CD4-positive, CD25-positive, alpha-beta regulatory T cell (primary cell): ENCODE results near the gene NXPH4. TPM values are rescaled to one million over a fixed set of nuclear protein-coding genes. Genes with fewer than 3 reads are reported as not detected.

ENCODE experiments used
- ATAC-seq, 2 donors: fragments of 150-1000 bp; cut with Tn5 transposase; one replicate each; pipeline ENCODE4 v1.10.0; 2021; ENCODE audit warnings: low read depth in 2 of 2, moderate number of reproducible peaks in 2 of 2, moderate library complexity in 1 of 2
- DNase-seq, 3 donors: peaks; one replicate each; pipeline versions ENCODE4 v3.0.0 to v3.0.0-alpha.2; 2012 to 2022; ENCODE audit warnings: mixed read lengths in 1 of 3
- H3K27ac ChIP-seq: one replicate; pipeline ENCODE4 v1.7.0; 2013; ENCODE audit warnings: mild to moderate bottlenecking, low read length; ENCODE audit not compliant: insufficient read depth, poor library complexity, severe bottlenecking
- H3K27me3 ChIP-seq: one replicate; pipeline ENCODE4 v1.7.0; 2013; ENCODE audit warnings: low read length; ENCODE audit not compliant: control insufficient read depth, insufficient read depth
- H3K36me3 ChIP-seq: one replicate; pipeline ENCODE4 v1.7.0; 2013; ENCODE audit warnings: mild to moderate bottlenecking, low read length, moderate library complexity; ENCODE audit not compliant: control insufficient read depth, insufficient read depth
- H3K4me1 ChIP-seq: 2 replicates; pipeline ENCODE4 v1.7.0; 2013; ENCODE audit warnings: mild to moderate bottlenecking, low read length; ENCODE audit not compliant: insufficient read depth, control insufficient read depth, poor library complexity, severe bottlenecking
- H3K4me3 ChIP-seq: one replicate; pipeline ENCODE4 v1.7.0; 2013; ENCODE audit warnings: low read depth, mild to moderate bottlenecking, low read length, moderate library complexity
- H3K9me3 ChIP-seq, 2 experiments: 1 replicate in 1 of 2; 2 replicates in 1 of 2; pipeline ENCODE4 v1.7.0; 2013; ENCODE audit warnings: low read length in 2 of 2, mild to moderate bottlenecking in 1 of 2, moderate library complexity in 1 of 2; ENCODE audit not compliant: control insufficient read depth in 2 of 2
- H3K27ac Mint-ChIP-seq, 3 donors: one replicate each; pipeline ENCODE4 v1.8.0; 2020 to 2022; ENCODE audit warnings: mild to moderate bottlenecking in 3 of 3, mixed read lengths in 3 of 3, moderate library complexity in 2 of 3
- H3K27me3 Mint-ChIP-seq: one replicate; pipeline ENCODE4 v1.8.0; 2022; ENCODE audit warnings: mild to moderate bottlenecking, mixed read lengths
- H3K36me3 Mint-ChIP-seq: one replicate; pipeline ENCODE4 v1.8.0; 2020; ENCODE audit warnings: mixed read lengths
- H3K4me1 Mint-ChIP-seq, 4 donors: one replicate each; pipeline ENCODE4 v1.8.0; 2020 to 2022; ENCODE audit warnings: mixed read lengths in 4 of 4, mild to moderate bottlenecking in 1 of 4
- H3K4me3 Mint-ChIP-seq, 4 donors: one replicate each; pipeline ENCODE4 v1.8.0; 2020 to 2022; ENCODE audit warnings: mild to moderate bottlenecking in 4 of 4, mixed read lengths in 4 of 4, moderate library complexity in 3 of 4
- H3K9me3 Mint-ChIP-seq, 7 donors: one replicate each; pipeline ENCODE4 v1.8.0; 2020 to 2022; ENCODE audit warnings: mixed read lengths in 7 of 7, mild to moderate bottlenecking in 3 of 7, moderate library complexity in 2 of 7
- polyA plus RNA-seq, 4 donors: library from polyadenylated mRNA; unstranded; fragments of 300-500 nt; fragmentation: Illumina TruSeq; gene quantifications; one replicate each; pipeline ENCODE4 v1.2.3, GENCODE V29; 2021
- total RNA-seq: library from RNA; stranded (reverse); gene quantifications from one replicate; pipeline ENCODE4 v1.2.3, GENCODE V29; 2022

NXPH4 gene
- total and polyA plus RNA-seq, 5 donors from 2014 or later: 0.09 to 0.49 (median 0.29) TPM; not detected in 1

DNA sequence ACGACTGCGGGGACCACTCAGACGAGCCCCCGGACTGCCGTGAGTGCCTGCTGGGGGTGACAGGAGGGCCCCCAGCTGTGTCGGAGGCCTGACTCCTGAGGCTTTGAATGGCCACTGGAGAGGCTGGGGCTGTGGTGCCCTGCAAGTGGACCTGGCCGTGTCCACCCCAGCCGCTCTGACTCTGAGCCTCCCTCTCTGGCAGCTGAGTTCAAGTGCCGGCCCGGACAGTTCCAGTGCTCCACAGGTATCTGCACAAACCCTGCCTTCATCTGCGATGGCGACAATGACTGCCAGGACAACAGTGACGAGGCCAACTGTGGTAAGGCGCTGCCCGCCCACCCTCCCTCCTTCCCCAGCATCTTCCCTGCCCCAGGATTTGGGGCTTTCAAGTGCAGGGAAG lies 16.1 kb upstream of the NXPH4 start:
- Histone ChIP-seq H3K4me3 (no peak overlapping the region), H3K27me3 (no peaks in the 10 kb centered on the region), H3K36me3 (no peaks in the 10 kb centered on the region), H3K27ac (no peak overlapping the region), H3K4me1 (no peaks in the 10 kb centered on the region), H3K9me3 (no peaks in the 10 kb centered on the region)
- Mint-ChIP-seq H3K4me3 (no peak overlapping the region), H3K4me1 (no peaks in the 10 kb centered on the region), H3K27ac (no peak overlapping the region), H3K9me3 (no peaks in the 10 kb centered on the region), H3K36me3 (no peaks in the 10 kb centered on the region), H3K27me3 (no peaks in the 10 kb centered on the region)
- DNase-seq (no peak), ATAC-seq (no peak)

- H3K4me1 ChIP-seq: no peaks in the 10 kb centered on the region
- no peaks in the 10 kb centered on the region for H3K36me3 Mint-ChIP-seq
- H3K27me3 ChIP-seq: no peaks in the 10 kb centered on the region
- H3K4me3 Mint-ChIP-seq: no peak overlapping the region
- H3K9me3 ChIP-seq: no peaks in the 10 kb centered on the region
- no peaks in the 10 kb centered on the region for H3K36me3 ChIP-seq
- H3K9me3 Mint-ChIP-seq: no peaks in the 10 kb centered on the region
- no peak overlapping the region for H3K27ac ChIP-seq
- no peaks in the 10 kb centered on the region for H3K4me1 Mint-ChIP-seq
- no peak overlapping the region for H3K4me3 ChIP-seq
- ATAC-seq (no peak), DNase-seq (no peak)
- no peak overlapping the region for H3K27ac Mint-ChIP-seq
- no peaks in the 10 kb centered on the region for H3K27me3 Mint-ChIP-seq
Observed at GRCh38 chr12:57201219-57201618, 15.4 kb upstream of the NXPH4 start.

GRCh38 chr12:57201631-57202030 lies 15.0 kb upstream of the NXPH4 start:
- no peaks in the 10 kb centered on the region for H3K36me3 Mint-ChIP-seq
- Histone ChIP-seq H3K4me3 (no peak overlapping the region), H3K9me3 (no peaks in the 10 kb centered on the region), H3K27me3 (no peaks in the 10 kb centered on the region), H3K4me1 (no peaks in the 10 kb centered on the region), H3K36me3 (no peaks in the 10 kb centered on the region), H3K27ac (no peak overlapping the region)
- no peaks in the 10 kb centered on the region for H3K9me3 Mint-ChIP-seq
- H3K27me3 Mint-ChIP-seq: no peaks in the 10 kb centered on the region
- ATAC-seq (no peak), DNase-seq (no peak)
- no peak overlapping the region for H3K27ac Mint-ChIP-seq
- H3K4me1 Mint-ChIP-seq: no peaks in the 10 kb centered on the region
- no peak overlapping the region for H3K4me3 Mint-ChIP-seq

DNA sequence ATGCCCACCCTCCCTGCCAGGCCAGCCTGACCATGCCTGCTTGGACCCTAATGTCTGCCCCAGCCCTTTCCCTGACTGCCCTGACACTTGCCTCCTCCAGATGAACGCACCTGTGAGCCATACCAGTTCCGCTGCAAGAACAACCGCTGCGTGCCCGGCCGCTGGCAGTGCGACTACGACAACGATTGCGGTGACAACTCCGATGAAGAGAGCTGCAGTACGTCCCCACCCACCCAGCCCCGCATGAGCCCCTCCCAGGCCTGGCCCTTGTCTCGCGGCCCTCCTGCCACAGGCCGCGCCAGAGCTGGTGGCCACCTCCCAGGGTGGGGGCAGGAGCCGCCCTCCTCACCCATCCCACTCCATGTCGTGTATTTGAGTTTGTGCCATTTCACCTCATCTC lies 14.3 kb upstream of the NXPH4 start:
- H3K4me3 Mint-ChIP-seq: no peak overlapping the region
- Histone ChIP-seq H3K4me3 (no peak overlapping the region), H3K27me3 (no peaks in the 10 kb centered on the region), H3K36me3 (no peaks in the 10 kb centered on the region), H3K4me1 (no peaks in the 10 kb centered on the region), H3K9me3 (no peaks in the 10 kb centered on the region), H3K27ac (no peak overlapping the region)
- H3K4me1 Mint-ChIP-seq: no peaks in the 10 kb centered on the region
- H3K9me3 Mint-ChIP-seq: no peaks in the 10 kb centered on the region
- H3K36me3 Mint-ChIP-seq: no peaks in the 10 kb centered on the region
- DNase-seq: no peak
- ATAC-seq: no peak
- H3K27me3 Mint-ChIP-seq: peaks cover 2% of the 10 kb centered on the region
- no peak overlapping the region for H3K27ac Mint-ChIP-seq

DNA sequence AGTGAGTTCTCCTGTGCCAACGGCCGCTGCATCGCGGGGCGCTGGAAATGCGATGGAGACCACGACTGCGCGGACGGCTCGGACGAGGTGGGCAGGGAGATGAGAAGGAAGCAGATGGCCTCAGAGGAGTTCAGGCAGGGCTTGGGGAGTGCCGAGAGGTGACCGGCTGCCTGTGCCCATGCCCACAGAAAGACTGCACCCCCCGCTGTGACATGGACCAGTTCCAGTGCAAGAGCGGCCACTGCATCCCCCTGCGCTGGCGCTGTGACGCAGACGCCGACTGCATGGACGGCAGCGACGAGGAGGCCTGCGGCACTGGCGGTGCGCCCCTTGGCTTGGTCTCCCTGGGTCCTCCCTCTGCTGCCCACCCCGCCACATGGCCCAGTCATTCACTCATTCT lies 13.4 kb upstream of the NXPH4 start:
- Histone ChIP-seq H3K4me1 (no peaks in the 10 kb centered on the region), H3K36me3 (no peaks in the 10 kb centered on the region), H3K27ac (no peak overlapping the region), H3K27me3 (no peaks in the 10 kb centered on the region), H3K9me3 (no peaks in the 10 kb centered on the region), H3K4me3 (no peak overlapping the region)
- Mint-ChIP-seq H3K27ac (no peak overlapping the region), H3K9me3 (no peaks in the 10 kb centered on the region), H3K4me3 (no peak overlapping the region), H3K36me3 (no peaks in the 10 kb centered on the region), H3K27me3 (peaks cover 4% of the 10 kb centered on the region), H3K4me1 (no peaks in the 10 kb centered on the region)
- DNase-seq (no peak), ATAC-seq (no peak)

GRCh38 chr12:57203791-57204190 lies 12.8 kb upstream of the NXPH4 start:
- H3K36me3 ChIP-seq: no peaks in the 10 kb centered on the region
- no peak for DNase-seq
- Mint-ChIP-seq H3K27ac (no peak overlapping the region), H3K9me3 (no peaks in the 10 kb centered on the region), H3K4me3 (no peak overlapping the region), H3K4me1 (no peaks in the 10 kb centered on the region), H3K27me3 (peaks cover 4% of the 10 kb centered on the region), H3K36me3 (no peaks in the 10 kb centered on the region)
- ATAC-seq: no peak
- H3K4me3 ChIP-seq: no peak overlapping the region
- no peaks in the 10 kb centered on the region for H3K9me3 ChIP-seq
- H3K27ac ChIP-seq: no peak overlapping the region
- no peaks in the 10 kb centered on the region for H3K27me3 ChIP-seq
- H3K4me1 ChIP-seq: no peaks in the 10 kb centered on the region

DNA sequence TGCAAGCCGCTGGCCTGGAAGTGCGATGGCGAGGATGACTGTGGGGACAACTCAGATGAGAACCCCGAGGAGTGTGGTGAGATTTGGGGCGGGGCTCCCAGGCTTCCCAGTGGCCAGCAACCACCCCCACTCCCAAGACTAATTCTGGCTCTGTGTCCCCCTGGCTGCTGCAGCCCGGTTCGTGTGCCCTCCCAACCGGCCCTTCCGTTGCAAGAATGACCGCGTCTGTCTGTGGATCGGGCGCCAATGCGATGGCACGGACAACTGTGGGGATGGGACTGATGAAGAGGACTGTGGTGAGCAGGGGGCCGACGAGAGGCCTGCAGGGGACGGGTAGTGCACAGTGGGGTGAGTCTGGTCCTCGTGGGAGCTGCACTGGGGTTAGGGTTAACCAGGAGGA lies 12.1 kb upstream of the NXPH4 start:
- Mint-ChIP-seq H3K27ac (no peak overlapping the region), H3K9me3 (no peaks in the 10 kb centered on the region), H3K4me1 (no peaks in the 10 kb centered on the region), H3K27me3 (peaks cover 4% of the 10 kb centered on the region), H3K36me3 (no peaks in the 10 kb centered on the region), H3K4me3 (no peak overlapping the region)
- Histone ChIP-seq H3K27ac (no peak overlapping the region), H3K9me3 (no peaks in the 10 kb centered on the region), H3K4me1 (no peaks in the 10 kb centered on the region), H3K27me3 (no peaks in the 10 kb centered on the region), H3K36me3 (no peaks in the 10 kb centered on the region), H3K4me3 (no peak overlapping the region)
- DNase-seq: no peak
- ATAC-seq: no peak

- H3K36me3 Mint-ChIP-seq: no peaks in the 10 kb centered on the region
- H3K4me3 Mint-ChIP-seq: no peak overlapping the region
- H3K9me3 Mint-ChIP-seq: no peaks in the 10 kb centered on the region
- no peak overlapping the region for H3K4me3 ChIP-seq
- no peak for DNase-seq
- H3K9me3 ChIP-seq: no peaks in the 10 kb centered on the region
- H3K27ac Mint-ChIP-seq: no peak overlapping the region
- no peak for ATAC-seq
- no peak overlapping the region for H3K27ac ChIP-seq
- peaks cover 4% of the 10 kb centered on the region for H3K27me3 Mint-ChIP-seq
- no peaks in the 10 kb centered on the region for H3K4me1 ChIP-seq
- no peaks in the 10 kb centered on the region for H3K27me3 ChIP-seq
- no peaks in the 10 kb centered on the region for H3K36me3 ChIP-seq
- no peaks in the 10 kb centered on the region for H3K4me1 Mint-ChIP-seq
Observed at GRCh38 chr12:57205186-57205585, 11.4 kb upstream of the NXPH4 start.
